LNCaP clone FGC (cell line): ENCODE results near the gene OPA3.
A peak's percentile ranks its signal among the peaks of the same experiment; 100 is the strongest.
"Not testable (repeated sequence)": the region's sequence is repeated elsewhere in the genome, so short reads cannot be mapped to it uniquely, and the experiment has no call there.

Experiments
- DNase-seq: peaks from one replicate; pipeline ENCODE4 v3.0.0-alpha.2; 2011; ENCODE audit warnings: low read depth
- H3K4me3 ChIP-seq: 2 replicates; pipeline ENCODE4 v1.5.1; 2011; ENCODE audit warnings: mild to moderate bottlenecking, low read depth, low read length, control low read depth
- CTCF ChIP-seq: IDR thresholded peaks from 2 replicates; pipeline ENCODE4 v1.5.1; 2012; ENCODE audit warnings: mild to moderate bottlenecking; ENCODE audit not compliant: control insufficient read depth, insufficient read depth; ENCODE audit errors: extremely low read depth

OPA3 gene

GRCh38 chr19:45584332-45585157 is at the start of gene OPA3:
Gene OPA3 (minus strand): TSS chr19:45584802. CDS start chr19:45584764, 38 bp downstream.
- H3K4me3 ChIP-seq: peak within 1 kb of the TSS; percentile 76
- no peak for TF ChIP-seq CTCF
- DNase-seq: peak; percentile 96

- no peak for TF ChIP-seq CTCF
- DNase-seq: no peak
- H3K4me3 ChIP-seq: no peak overlapping the region
These were observed 48.0 kb upstream of the OPA3 start for GRCh38 chr19:45632468-45633196.

DNA sequence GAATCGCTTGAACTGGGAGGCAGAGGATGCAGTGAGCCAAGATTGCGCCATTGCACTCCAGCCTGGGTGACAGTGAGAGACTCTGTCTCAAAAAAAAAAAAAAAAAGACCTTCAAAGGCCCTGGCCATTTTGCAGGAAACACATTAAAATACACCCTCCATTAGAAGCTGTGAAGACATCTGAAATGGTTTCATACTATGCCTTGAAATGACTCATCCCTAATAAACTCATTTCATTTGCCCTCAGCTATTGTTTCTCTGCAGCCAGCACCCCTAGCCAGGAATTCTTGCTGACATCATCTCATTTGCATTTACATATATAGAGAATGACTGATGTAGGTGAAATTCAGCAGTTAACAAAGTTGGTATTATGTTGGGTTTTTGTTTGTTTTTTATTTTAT is 45.9 kb upstream of the OPA3 start:
- no peak for DNase-seq
- no peak for TF ChIP-seq CTCF
- no peak overlapping the region for H3K4me3 ChIP-seq

DNA sequence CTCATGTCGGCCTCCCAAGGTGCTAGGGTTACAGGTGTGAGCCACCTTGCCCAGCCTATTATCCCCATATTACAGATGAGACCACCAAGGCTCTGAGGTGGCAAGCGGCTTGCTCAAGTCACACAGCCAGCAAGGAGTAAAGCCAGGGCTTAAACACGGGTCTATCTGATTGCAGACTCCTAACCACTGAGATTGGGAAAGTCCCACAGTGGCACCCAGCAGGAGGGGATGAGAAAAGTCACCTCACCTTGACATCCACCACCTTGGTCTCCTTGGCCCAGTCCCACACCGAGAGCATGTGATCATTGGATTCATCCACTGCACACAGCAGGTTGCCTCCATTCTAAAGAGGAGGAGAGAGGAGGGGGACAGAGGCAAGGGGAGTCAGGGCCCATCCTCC is 45.1 kb upstream of the OPA3 start:
- no peak for TF ChIP-seq CTCF
- no peak overlapping the region for H3K4me3 ChIP-seq
- no peak for DNase-seq

GRCh38 chr19:45628219-45628618 is 43.6 kb upstream of the OPA3 start:
- DNase-seq, H3K4me3 ChIP-seq: not testable (repeated sequence)

DNA sequence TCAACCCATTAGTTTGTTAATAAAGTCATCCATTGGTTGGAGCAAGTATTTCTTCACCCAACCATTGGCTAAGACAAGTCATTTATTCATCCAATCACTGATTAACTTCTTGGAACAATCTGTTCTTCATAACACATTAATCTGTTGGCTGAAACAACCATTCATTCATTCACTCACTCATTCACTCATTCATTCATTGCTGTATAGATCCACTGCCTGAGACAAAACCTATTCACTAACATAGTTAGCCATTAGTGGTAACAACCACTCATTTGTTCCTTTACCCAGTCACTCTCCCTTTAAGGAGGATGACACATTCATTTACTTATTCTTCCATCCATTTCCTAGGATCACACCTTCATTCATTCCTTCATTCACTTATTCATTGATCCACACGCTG is 39.4 kb upstream of the OPA3 start:
- no peak for DNase-seq
- no peak overlapping the region for H3K4me3 ChIP-seq
- no peak for TF ChIP-seq CTCF

DNA sequence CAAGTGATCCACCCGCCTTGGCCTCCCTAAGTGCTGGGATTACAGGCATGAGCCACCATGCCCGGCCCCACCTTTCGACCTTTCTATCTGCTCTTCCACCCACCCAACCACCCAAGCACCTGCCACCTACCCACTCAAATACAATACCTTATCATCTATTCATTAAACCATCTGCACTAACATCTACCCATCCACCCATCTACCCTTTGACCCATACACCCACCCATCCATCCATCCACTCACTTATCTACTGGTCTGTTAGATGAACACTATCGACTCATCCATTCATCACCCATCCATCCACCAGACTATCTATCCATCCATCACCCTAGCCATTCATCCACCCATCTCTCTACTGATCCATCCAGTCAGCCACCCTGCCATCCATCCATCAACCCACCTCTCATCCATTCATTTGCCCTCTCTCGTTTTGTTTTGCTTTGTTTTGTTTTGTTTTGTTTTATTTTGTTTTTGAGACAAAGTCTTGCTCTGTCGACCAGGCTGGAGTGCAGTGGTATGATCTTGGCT is 37.4 kb upstream of the OPA3 start:
- TF ChIP-seq CTCF: no peak
- H3K4me3 ChIP-seq: no peak overlapping the region
- DNase-seq: no peak
